ENCODE measurements around the gene SIPA1L3.

DNA sequence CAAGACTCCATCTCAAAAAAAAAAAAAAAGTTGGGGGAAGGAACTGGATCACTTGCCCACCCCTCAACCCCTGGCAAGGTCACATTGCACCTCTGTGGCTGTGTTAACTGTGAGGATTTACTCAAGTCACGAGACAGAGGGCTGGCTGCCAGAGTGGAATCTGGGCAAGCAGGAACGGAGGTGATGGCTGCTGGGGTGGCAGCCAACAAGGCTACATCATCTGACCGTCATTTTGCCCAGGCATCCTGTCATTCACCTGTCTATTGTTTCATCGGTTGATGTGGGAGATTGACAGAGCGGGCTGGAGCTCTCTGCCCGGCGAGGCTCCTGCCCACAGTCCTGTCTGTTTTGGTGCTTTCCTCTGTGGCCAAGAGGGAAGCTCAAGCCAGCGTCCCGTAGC lies 241.3 kb downstream of the SIPA1L3 start:
- TF ChIP-seq CTCF (IDR thresholded peaks at IDR 0.05) (no peak), POLR2A (IDR thresholded peaks at IDR 0.05) (no peak)
